NCI-H1105 (cell line): ENCODE measurements around the gene ANXA5.
"Not testable (repeated sequence)": the region's sequence is repeated elsewhere in the genome, so short reads cannot be mapped to it uniquely, and the experiment has no call there.

ENCODE experiments used
- DNase-seq: peaks from one replicate; lab custom pipeline; 2025; lab: John Stamatoyannopoulos, UW

The ANXA5 gene

DNA sequence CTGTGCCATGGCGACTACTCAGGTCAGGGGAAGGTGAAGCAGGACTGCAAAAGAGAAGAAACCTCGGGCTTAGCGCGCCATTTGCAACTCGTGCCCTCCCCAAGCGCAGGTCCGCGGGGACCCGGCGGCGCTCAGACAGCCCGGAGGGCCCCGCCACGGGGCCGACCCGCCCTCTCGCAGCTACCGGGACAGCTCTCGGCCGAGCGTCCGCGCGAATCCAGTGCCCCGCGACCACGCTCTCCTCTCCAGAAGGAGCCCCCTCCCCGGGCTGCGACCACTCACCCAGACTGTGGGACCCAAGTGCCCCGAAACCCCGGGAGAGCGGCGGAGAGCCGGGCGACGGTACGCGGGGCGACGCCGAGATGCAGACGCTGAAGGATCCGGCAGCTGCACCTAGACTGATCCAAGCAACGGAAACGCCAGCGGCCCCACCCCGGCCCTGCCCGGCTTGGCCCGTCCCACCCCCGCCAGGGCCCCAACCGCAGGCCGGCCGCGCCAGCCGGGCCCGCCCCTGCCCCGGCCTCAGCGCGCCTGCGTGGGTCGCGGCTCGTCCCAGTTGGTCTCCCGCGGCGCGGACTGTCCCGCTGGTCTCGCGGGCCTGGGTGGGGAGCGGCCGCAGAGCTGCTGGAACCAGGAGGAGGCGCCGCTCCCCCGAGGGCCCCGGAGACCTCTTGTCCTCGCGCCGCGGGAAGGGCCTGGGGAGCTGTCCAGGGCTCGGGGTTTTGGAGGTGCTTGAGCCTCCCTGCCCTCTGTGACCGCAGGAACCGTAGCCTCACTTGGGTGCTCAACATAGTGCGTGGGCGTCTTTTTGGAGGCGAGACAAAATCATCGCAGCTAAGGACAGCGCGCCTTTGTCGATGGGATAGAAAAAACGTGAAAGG is at the start of gene ANXA5:
ANXA5 (minus strand) TSS at position 400 of the 881 bp plus-strand sequence; CDS start at position 9, 391 bp downstream.
- DNase-seq = peak; percentile 51

DNA sequence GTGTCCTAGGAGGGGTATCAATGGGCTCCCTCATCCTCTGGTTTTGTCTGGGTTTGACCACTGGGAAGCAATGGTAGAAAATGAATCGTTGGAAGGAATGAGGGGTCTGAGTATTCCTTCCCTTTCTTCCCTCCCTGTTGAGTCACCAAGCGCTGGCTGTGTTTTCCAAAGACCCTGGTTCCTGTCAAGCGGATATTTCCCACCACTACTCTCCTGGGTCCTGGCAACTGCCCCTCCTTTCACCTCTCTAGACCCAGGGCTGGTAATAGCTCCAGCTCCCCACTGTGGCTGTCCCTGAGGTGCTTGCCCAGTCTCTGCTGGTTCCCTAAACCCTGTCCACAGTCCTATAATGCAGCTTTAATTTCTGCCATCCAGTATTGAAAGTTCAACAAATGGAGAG is 46.0 kb upstream of the ANXA5 start:
- no peak for DNase-seq

DNA sequence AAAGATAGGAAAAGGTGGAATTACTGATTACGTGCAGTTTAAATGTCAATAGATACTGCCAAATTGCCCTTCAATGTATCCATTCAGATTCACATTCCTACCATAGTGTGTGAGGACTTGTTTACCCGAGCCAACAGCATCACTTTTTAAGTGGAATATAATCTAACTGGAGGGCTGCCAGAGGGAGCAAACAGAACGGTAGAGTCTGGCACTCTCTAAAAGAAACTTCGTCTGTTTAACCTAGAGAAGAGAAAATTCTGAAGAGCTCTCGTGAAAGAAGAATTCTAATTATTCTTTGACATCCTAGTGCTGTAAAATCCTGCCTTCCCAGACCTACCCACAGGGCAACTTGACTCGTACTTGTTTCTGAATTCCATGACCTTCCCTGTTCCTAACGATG is 45.0 kb upstream of the ANXA5 start:
- peak; percentile 45 for DNase-seq

DNA sequence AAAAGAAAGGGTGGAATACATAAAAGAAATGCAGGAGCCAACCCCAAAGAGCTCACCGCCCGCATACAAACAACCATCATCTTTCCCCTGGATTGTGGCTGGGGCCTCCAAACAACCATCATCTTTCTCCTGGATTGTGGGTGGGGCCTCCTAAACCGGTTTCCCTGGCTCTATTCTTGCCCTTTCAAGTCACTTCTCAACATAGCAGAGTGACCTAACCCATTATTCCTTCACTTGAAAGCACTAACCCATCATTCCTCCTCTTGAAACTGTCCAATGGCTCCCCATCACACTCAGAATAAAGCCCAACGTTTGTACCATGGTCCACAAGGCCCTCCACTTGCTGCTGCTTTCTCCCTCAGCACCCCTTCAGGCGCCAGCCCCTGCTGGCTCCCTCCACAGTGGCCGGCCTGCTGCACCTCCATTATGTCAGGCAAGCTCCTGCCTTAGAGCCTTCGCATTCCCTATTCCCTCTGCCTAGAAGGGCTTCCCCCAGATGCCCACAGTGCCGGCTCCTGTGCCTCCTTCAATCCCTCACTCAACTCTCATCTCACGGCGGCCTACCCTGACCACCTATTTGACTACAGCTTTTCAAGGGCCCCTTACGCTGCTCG is 44.1 kb upstream of the ANXA5 start:
- no peak for DNase-seq

DNA sequence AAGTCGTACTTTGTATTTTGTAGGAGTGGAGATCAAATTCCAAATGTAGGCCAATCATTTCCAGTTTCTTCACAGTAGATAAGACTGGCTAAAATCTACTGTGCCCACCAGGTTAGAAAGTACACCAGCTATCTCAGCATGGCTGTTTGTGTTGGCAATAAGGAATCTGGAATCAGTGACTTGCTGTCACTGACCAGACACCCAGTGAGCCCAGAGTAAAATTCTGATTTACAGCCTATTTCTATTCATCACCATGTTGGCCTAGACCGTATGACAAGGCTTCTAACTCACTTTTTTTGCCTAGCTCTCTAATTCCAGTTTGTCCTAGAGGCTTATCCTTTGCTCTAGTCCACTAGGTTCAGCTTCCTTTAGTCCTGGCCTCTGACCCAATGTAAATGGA is 42.8 kb upstream of the ANXA5 start:
- no peak for DNase-seq

DNA sequence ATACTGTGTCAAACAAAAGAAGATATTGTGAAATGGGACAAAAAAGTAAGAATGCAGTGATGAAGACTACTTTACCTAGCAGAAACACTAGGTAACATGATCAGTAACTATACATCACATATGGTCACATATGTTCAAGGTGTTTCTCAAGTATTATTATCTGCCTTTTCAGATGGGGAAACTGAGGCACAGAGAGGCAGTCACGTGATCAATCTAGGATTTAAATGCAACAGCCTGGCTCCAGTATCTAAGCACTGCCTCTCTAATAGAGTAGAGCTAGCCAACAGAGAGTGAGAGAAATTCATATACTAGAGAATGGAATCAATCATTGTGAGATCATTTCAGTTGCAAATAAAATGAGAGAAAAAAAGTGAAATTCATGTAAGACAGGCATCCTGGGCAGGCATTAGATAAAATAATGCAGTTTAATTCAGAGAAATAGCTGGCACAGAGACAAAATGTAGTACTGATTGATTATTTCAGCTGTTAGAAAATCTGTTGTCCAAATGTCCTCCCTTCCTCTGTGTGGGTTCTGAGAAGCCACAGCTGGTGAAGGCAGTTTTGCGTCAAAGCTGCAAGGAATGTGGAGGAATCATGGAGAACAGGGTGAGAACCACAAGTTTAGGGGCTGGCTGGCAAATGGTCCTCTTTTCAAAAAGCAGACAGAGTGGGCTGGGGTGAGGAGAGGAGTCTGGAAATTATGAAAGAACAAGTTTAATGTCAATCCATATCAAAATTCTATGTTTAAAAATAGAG is 42.2 kb upstream of the ANXA5 start:
- DNase-seq = no peak

DNA sequence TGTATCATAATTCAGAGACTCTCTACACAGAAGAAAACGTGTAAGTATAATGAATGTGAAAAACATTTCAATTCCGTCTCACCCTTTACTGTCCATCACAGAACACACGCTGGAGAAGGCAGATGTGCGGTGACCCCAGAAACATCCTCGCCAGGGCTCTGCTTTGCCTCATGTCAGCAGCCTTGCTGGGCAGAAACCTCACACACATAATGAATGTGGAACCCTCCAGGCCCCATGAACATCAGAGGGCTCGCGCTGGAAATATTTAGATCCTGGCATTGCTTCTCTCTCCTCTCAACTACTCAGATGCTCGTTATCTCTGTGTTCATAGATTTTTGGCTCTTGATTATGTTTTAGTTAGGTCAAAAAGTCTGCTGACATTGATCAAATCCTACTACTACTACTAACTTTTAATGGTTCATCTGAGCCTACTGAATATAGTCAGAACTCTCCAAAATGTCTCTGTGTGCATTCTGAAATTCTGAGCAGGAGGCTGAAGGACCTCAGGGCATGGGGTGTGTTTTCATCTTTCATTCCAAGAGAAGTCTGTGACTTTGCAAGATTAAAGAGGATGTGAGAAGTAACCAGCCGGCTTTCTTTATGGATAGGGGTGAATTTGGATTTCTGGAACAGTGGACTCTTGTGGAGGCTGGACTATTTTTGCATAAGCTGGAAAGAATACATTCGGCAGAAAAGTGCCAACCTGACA is 41.2 kb upstream of the ANXA5 start:
- no peak for DNase-seq

DNA sequence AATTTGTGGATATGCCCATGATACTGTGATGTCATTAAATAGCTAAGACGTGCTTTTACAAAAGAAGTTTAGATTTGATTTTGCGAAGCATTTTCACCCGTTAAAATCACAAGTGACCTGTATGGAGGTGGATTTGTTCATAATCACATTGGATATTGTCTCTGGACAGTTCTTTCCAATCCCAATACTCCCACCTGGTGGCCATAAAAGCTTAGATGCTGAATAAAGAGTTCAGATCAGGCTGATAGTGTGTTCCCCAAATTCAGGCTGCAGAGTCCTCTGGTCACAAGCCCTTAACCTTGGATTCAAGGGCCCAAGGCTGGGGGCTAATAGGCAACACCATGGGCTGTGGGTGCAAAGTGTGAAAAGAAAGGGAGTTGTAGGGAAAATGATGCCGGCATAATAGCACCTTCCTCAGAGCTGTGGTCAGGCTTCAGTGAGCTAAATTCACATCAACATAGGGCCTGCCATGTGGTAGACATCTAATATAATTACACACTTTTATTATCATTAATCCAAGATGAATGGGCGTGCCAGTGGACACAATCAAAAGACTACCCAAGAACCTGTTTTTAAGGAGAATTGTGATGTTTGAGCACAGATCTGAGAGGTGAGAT is 40.1 kb upstream of the ANXA5 start:
- DNase-seq = no peak

DNA sequence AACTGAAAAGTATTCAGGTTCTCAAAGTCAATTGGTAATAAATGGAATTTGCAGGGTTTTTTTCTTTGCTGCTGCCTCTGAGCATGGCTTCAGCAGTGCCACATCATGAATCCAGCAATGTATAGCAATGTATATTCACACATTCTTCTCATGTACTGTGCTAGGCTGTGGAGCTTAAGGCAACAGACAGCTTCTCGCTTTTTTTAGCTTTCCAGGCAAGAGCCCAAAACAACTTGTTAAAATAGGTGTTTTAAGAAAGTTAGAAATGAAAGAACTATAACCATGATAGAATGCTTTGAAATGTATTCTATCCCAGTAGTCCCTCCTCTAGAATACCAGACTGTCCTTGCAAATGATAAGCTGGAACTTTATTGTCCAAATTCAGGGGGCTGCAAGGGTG is 37.8 kb upstream of the ANXA5 start:
- DNase-seq = no peak

DNA sequence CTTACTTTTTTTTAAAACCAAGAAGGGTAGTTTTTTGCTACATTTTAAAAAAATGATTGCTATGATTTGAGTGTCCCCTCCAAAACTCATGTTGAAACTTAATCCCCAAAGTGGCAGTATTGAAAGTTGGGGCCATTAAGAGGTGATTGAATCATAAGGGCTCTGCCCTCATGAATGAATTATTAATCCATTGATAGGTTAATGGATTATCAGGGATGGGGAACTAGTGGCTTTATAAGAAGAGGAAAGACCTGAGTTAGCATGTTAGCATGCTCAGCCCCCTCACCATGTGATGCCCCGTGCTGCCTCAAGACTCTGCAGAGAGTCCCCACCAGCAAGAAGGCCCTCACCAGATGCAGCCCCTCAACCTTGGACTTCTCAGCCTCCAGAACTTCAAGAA is 37.2 kb upstream of the ANXA5 start:
- DNase-seq = no peak

DNA sequence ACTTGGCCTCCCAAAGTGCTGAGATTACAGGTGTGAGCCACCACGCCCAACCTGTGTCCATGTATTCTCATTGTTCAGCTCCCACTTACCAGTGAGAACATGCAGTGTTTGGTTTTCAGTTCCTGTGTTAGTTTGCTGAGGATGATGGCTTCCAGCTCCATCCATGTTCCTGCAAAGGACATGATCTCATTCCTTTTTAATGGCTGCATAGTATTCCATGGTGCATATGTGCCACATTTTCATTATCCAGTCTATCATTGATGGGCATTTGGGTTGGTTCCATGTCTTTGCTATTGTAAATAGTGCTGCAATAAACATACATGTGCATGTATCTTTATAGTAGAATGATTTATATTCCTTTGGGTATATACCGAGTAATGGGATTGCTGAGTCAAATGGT is 33.0 kb upstream of the ANXA5 start:
- not testable (repeated sequence) for DNase-seq

DNA sequence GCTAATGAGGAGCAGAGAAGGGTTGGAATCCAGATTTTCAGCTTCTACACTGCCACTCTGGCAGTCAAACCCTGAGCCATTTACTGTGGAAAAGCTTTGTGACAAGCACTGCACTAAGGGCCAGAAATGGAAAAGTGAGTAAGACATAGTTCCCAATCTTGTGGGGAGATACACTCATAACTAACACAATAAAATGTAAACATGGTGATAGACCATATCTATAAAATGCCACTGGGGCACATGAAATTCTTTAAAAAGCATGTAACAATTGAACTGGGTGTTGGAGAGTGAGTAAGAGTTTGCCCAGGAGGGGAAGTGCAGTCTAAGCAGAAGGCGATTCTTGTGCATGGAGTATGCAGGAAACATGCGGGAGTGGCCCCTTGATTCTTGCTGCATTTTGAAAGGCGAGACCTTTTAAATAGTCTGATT is 32.0 kb upstream of the ANXA5 start:
- DNase-seq = no peak

DNA sequence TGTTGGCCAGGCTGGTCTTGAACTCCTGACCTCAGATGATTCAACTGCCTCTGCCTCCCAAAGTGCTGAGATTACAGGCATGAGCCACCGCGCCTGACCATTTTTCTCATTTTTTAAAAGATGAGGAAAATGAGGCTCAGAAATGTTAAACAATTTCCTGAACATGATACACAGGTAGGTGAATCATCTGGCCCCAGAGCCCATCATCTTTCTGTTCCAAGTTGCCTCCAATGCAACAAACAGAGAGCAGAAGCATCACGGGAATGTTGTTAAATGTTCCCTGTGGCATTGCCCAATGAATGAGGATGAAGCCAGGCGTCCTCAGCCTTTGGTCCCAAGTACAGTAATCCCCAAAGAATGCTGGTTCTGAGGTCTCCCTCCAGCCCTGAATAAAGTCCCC is 31.3 kb upstream of the ANXA5 start:
- no peak for DNase-seq

DNA sequence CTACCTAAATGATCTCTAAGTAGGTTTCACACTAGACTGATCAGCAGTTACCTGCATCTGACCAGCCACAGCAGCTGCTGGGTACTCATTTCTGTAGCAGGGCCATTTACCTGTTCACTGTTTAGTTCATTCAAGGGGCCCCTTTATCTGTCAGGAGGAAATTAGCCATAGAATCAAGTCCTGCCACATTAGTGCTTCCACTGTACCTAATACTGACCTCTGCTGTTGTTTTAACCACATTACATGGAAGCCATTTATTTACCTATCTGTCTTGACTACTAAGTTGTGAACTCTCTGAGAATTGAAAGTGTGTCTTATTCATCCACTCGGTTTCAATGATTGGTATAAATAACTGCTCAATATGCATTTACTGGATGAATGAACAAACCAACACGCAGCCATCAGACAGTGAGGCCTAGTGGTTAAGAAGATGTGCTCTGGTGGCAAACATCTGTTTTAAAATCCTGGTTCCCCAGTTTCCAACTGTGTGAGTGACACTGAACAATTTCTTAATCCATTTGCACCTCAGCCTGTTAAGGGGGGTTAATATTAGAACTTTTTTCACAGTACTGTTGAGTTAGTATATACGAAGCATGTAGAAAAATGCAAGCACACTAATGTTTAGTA is 30.0 kb upstream of the ANXA5 start:
- DNase-seq = no peak

DNA sequence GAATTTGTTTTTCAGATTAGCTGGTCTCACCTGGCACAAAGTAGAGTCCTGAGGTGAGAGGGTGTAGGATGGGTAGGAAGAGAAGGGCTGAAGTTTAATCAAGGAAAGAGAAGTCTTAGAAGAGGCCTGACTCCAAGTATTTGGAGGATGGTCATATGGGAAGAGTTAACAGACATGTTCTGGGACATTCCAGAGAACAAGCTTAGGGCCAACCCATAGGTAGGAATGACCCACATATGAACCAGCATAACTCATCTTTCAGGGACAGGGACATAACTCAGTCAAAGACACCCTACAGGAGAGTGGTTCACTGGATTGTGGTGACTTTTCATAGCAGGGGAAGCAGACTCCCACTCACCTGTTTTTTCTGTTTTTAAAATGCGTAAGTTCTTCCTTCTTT is 27.9 kb upstream of the ANXA5 start:
- DNase-seq = no peak

DNA sequence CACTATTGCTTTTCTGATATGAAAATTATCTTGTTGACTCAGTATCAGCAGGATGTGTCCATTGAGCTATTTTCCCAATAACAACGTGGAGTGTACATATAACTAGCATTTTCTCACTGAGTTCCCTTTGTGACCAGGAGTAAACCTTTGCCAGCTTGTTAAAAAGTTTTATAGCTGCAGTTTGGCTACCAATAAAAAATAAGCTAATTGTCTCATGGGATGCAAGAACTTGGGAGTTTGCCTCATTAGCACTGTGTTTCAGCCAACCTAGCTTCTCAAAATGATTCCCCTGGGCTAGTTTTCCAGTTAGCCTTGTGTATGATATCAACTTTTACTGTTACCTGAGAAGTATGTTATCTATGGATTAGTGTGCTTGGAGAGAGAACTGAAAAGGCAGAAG is 24.9 kb upstream of the ANXA5 start:
- no peak for DNase-seq

DNA sequence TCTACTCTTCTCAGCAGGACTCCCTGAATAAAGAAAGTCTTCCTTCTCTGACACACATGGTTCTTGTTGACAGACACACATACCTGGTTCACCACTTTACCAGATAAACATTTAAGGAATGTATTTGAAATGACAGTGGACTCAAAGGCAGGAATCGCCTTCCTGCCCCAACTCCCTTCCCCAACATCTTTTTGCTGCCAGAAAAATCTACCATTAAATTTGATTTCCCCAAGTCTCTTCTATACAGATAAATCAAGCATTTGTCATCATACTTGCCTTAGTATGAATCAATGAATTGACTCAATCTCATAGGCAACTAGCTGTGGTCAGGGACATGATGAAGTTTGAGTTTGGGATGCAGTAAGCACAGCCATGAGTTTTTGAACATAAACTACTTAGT is 23.3 kb upstream of the ANXA5 start:
- no peak for DNase-seq

DNA sequence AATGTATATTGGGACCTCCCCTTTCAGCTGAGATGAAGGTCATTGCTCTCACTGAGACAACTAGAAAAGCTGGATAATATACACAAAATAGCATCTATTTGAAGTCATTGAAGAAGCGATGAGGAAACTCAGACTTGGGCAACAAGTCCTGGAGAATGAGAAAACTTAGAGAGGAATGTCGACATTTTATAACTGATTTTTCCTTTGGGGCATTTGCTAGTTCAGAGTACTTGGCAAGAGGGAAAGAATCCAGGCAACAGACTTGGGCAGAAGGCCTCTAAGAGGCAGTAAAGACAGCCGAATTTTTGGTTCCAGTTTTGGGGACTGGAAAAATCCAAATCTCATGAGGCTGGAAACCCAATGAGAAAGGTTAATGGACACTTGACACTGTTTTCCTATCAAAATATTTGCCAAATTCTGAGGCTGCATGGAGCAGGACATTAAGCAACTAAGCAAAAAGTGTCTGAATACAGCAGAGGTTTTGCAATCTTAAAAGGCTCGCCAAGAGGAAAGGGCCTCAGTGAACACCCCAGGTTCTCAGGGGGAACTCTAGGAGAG is 21.0 kb upstream of the ANXA5 start:
- no peak for DNase-seq

DNA sequence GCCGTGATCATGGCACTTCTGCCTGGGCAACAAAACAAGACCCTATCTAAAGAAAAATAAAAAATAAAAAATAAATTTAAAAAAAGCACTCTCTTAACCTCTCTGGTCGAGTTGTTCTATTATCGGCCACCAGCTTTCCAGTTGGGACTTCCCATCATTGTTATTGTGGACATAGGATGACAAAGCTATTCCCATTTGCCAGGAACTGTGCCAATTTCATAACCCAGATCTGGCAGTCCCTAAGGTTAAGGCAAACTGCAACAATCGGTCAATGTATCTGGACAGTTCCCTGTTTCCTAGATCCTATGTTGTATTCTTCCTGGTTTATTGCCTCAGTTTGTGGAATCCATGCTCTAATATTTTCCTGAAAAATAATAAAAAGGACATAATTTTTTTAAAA is 17.8 kb upstream of the ANXA5 start:
- DNase-seq = no peak

DNA sequence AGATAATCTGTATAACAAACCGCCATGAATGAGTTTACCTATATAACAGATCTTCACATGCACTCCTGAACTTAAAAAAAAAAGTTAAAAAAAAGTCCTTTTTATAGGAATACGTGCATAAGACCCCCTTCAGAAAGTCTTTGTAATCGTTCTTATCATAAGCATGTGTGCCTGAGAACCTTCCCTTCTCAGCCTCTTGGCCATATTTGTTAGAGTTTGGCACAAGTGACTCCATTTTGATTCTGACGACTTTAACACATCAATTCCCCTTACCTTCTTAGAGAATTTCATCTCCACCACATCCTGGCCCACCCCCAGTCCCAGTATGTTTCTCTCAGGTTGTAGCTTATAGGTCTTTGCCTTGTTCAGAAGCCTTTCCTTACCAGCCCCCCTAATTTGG is 16.0 kb upstream of the ANXA5 start:
- DNase-seq = no peak
